Activated T-cell treated with anti-CD3 and anti-CD28 coated beads for 24 hours (primary cell): ENCODE measurements around the gene LFNG.
"Not testable (repeated sequence)": the region's sequence is repeated elsewhere in the genome, so short reads cannot be mapped to it uniquely, and the experiment has no call there.

Experiments
- DNase-seq: peaks from one replicate; pipeline ENCODE4 v3.0.0-alpha.2; 2020; ENCODE audit warnings: low read depth

LFNG gene

GRCh38 chr7:2530071-2530987, 10.8 kb downstream of the LFNG start:
- DNase-seq: peak; percentile 59

GRCh38 chr7:2530994-2531795, 11.6 kb downstream of the LFNG start:
- DNase-seq: not testable (repeated sequence)

GRCh38 chr7:2531796-2532110, 12.2 kb downstream of the LFNG start:
- not testable (repeated sequence) for DNase-seq

GRCh38 chr7:2532199-2532772, 12.7 kb downstream of the LFNG start:
- not testable (repeated sequence) for DNase-seq

GRCh38 chr7:2532816-2533215, 13.2 kb downstream of the LFNG start:
- DNase-seq: not testable (repeated sequence)

- not testable (repeated sequence) for DNase-seq
These were observed 14.0 kb downstream of the LFNG start for GRCh38 chr7:2533566-2533965.

GRCh38 chr7:2534214-2534613, 14.6 kb downstream of the LFNG start:
- DNase-seq: not testable (repeated sequence)

- not testable (repeated sequence) for DNase-seq
These were observed 16.5 kb downstream of the LFNG start for GRCh38 chr7:2535872-2536627.

GRCh38 chr7:2537981-2538851, 18.6 kb downstream of the LFNG start:
- no peak for DNase-seq

- no peak for DNase-seq
These were observed 19.7 kb downstream of the LFNG start for GRCh38 chr7:2539031-2539911.

- DNase-seq: no peak
These were observed 20.6 kb downstream of the LFNG start for GRCh38 chr7:2540133-2540532.

GRCh38 chr7:2540641-2541051, 21.1 kb downstream of the LFNG start:
- DNase-seq: no peak

- DNase-seq: no peak
These were observed 21.9 kb downstream of the LFNG start for GRCh38 chr7:2541291-2542010.

- DNase-seq: no peak
These were observed 22.7 kb downstream of the LFNG start for GRCh38 chr7:2542011-2542915.

- DNase-seq: no peak
These were observed 23.6 kb downstream of the LFNG start for GRCh38 chr7:2542916-2543871.

- DNase-seq: no peak
These were observed 25.1 kb downstream of the LFNG start for GRCh38 chr7:2544541-2545188.
